ENCODE results near the gene AKAP12. TPM values are rescaled to one million over a fixed set of nuclear protein-coding genes. Genes with fewer than 3 reads are reported as not detected.
A peak's percentile ranks its signal among the peaks of the same experiment; 100 is the strongest.

AKAP12 gene
- total RNA-seq, 1 experiment from 2014 or later: 90.0 TPM

DNA sequence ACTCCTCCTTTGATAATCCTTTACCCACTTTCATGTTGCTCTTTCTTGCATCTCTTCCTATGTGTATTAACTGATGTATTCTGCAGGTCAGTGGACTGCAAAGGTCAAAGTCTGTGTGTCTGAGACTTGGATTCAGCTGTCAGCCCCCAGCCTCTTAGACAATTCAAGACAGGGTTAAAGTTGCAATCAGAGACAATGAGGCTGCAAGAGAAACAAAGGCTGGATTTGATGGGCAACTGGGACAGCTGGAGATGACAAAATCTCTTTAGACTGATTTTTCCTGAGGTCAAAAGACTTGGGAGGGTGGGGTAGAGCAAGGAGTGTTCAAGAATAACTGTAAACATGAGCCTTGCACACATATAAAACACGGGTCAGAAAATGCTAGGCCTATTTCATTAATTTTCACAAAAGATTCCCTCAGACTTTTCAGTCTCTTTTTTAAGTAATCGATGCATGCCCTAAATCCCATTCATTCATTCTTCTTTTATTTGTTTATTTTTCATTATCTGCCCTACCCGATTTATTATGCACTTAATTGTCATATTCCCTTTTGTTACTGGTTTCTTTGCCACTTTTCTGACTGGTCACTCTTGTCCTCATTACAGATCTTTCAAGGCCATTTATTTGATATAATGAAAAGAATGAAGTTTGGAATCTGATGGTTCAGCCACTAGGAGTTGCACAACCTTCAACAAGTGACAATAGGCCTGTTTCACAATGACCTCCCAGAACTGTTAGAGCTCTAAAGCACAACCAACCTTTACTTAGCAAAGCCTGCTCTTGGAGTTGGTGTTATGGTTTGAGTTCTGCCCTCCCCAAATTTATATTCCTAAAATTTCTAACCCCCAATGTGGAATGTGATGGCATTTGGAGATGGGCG, 33.8 kb upstream of the AKAP12 start (continued):
- TF ChIP-seq, protein P1, sequence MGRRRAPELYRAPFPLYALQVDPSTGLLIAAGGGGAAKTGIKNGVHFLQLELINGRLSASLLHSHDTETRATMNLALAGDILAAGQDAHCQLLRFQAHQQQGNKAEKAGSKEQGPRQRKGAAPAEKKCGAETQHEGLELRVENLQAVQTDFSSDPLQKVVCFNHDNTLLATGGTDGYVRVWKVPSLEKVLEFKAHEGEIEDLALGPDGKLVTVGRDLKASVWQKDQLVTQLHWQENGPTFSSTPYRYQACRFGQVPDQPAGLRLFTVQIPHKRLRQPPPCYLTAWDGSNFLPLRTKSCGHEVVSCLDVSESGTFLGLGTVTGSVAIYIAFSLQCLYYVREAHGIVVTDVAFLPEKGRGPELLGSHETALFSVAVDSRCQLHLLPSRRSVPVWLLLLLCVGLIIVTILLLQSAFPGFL (CRISPR knock-in tag; IDR thresholded peaks at IDR 0.05; ENCODE audit: borderline replicate concordance): no peak
- no peak for TF ChIP-seq RELA (CRISPR knock-in tag; IDR thresholded peaks at IDR 0.05; ENCODE audit: borderline replicate concordance)

- ChIA-PET POLR2A (no interaction called here), CTCF (interaction anchor here (0.6 to 2.0 kb wide), 2 partner anchors 117 to 225 kb away, joined by 4 to 12 read pairs; no protein-coding TSS in a partner anchor)
- peaks cover 13% of the 10 kb centered on the region for H3K36me3 Mint-ChIP-seq
- H3K4me1 Mint-ChIP-seq: no peaks in the 10 kb centered on the region
- DNase-seq (ENCODE audit: low spot score): no peak
- H3K9me3 Mint-ChIP-seq: peaks cover 19% of the 10 kb centered on the region
- no peak overlapping the region for H3K4me3 Mint-ChIP-seq
- no peaks in the 10 kb centered on the region; the same call in 1 of the 2 replicates for H3K27me3 Mint-ChIP-seq (ENCODE audit: low read depth)
- peak overlapping the region; percentile 55; the same call in 1 of the 2 replicates for H3K27ac Mint-ChIP-seq
- no peak for TF ChIP-seq PRRX2 (CRISPR knock-in tag; IDR thresholded peaks at IDR 0.05)
- TF ChIP-seq E2F1 (CRISPR knock-in tag; IDR thresholded peaks at IDR 0.05): no peak
- no peak for TF ChIP-seq TEAD4 (CRISPR knock-in tag; IDR thresholded peaks at IDR 0.05)
- no peak for TF ChIP-seq ZNF423 (CRISPR knock-in tag; IDR thresholded peaks at IDR 0.05)
- TF ChIP-seq NR1H2 (CRISPR knock-in tag; IDR thresholded peaks at IDR 0.05): no peak
- TF ChIP-seq, protein P2, sequence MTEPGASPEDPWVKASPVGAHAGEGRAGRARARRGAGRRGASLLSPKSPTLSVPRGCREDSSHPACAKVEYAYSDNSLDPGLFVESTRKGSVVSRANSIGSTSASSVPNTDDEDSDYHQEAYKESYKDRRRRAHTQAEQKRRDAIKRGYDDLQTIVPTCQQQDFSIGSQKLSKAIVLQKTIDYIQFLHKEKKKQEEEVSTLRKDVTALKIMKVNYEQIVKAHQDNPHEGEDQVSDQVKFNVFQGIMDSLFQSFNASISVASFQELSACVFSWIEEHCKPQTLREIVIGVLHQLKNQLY (CRISPR knock-in tag; IDR thresholded peaks at IDR 0.05): no peak
- TF ChIP-seq TP53 (CRISPR knock-in tag; IDR thresholded peaks at IDR 0.05): no peak
- TF ChIP-seq TCF7 (CRISPR knock-in tag; IDR thresholded peaks at IDR 0.05; ENCODE audit: low read depth): no peak
- TF ChIP-seq ZSCAN18 (CRISPR knock-in tag; IDR thresholded peaks at IDR 0.05): no peak
- no peak for TF ChIP-seq RORB (CRISPR knock-in tag; IDR thresholded peaks at IDR 0.05)
- no peak for TF ChIP-seq GRHL2 (CRISPR knock-in tag; IDR thresholded peaks at IDR 0.05; ENCODE audit: insufficient replicate concordance, severe bottlenecking)
- TF ChIP-seq AR (CRISPR knock-in tag; IDR thresholded peaks at IDR 0.05): no peak
- no peak for ATAC-seq
Measured at GRCh38 chr6:151207674-151208073, 32.1 kb upstream of the AKAP12 start.

Data from WTC11 (cell line).